OCI-LY1 (cell line): ENCODE results near the gene LAMC2.

Source experiments
- H2AFZ ChIP-seq: fragments of 200-600 bp; sonication (generic), shearing (Covaris generic); 2 replicates; pipeline ENCODE4 v1.6.0; 2014; ENCODE audit warnings: antibody characterized with exemption, mild to moderate bottlenecking, low read length
- H3F3A ChIP-seq: fragments of 200-600 bp; sonication (generic), shearing (Covaris generic); 2 replicates; pipeline ENCODE4 v1.6.0; 2014; ENCODE audit warnings: mild to moderate bottlenecking, antibody characterized with exemption, low read length, moderate library complexity; ENCODE audit not compliant: insufficient read depth
- H3K27ac ChIP-seq: fragments of 200-600 bp; sonication (generic); 2 replicates; pipeline ENCODE4 v1.5.1; 2014; ENCODE audit warnings: low read length, mixed run types, mild to moderate bottlenecking, low read depth; ENCODE audit not compliant: poor library complexity, severe bottlenecking
- H3K27me3 ChIP-seq: fragments of 200-600 bp; sonication (generic); 2 replicates; pipeline ENCODE4 v1.6.0; 2014; ENCODE audit warnings: antibody characterized with exemption, mild to moderate bottlenecking, low read length, moderate library complexity; ENCODE audit not compliant: insufficient read depth
- H3K36me3 ChIP-seq: fragments of 200-600 bp; sonication (generic); 2 replicates; pipeline ENCODE4 v1.6.1; 2014; ENCODE audit warnings: mild to moderate bottlenecking, antibody characterized with exemption, low read length, moderate library complexity, mixed read lengths; ENCODE audit not compliant: insufficient read depth
- H3K4me1 ChIP-seq: fragments of 200-600 bp; sonication (generic); 2 replicates; pipeline ENCODE4 v1.5.1; 2014; ENCODE audit warnings: mild to moderate bottlenecking, low read length, moderate library complexity; ENCODE audit not compliant: insufficient read depth, severe bottlenecking
- H3K4me2 ChIP-seq: fragments of 200-600 bp; sonication (generic), shearing (Covaris generic); 2 replicates; pipeline ENCODE4 v1.6.1; 2014; ENCODE audit warnings: low read length
- H3K4me3 ChIP-seq: fragments of 200-600 bp; sonication (generic); 2 replicates; pipeline ENCODE4 v1.5.1; 2014; ENCODE audit warnings: low read length, low read depth, mild to moderate bottlenecking, mixed read lengths; ENCODE audit not compliant: poor library complexity, severe bottlenecking
- H3K79me2 ChIP-seq: fragments of 200-600 bp; shearing (Covaris generic); 2 replicates; pipeline ENCODE4 v1.6.1; 2016; ENCODE audit warnings: mixed run types, low read length, mixed read lengths; ENCODE audit not compliant: insufficient read depth
- H3K9ac ChIP-seq: fragments of 200-600 bp; sonication (generic), shearing (Covaris generic); 2 replicates; pipeline ENCODE4 v1.6.1; 2014; ENCODE audit warnings: mild to moderate bottlenecking, low read length, mixed read lengths
- H3K9me2 ChIP-seq: fragments of 200-600 bp; sonication (generic), shearing (Covaris generic); 2 replicates; pipeline ENCODE4 v1.6.1; 2014; ENCODE audit warnings: low read depth, mild to moderate bottlenecking, low read length, mixed read lengths
- H3K9me3 ChIP-seq: fragments of 200-600 bp; shearing (Covaris generic); 2 replicates; pipeline ENCODE4 v1.6.1; 2014; ENCODE audit warnings: low read length, mixed read lengths
- H4K20me1 ChIP-seq: fragments of 200-600 bp; sonication (generic), shearing (Covaris generic); 2 replicates; pipeline ENCODE4 v1.6.0; 2016; ENCODE audit warnings: mild to moderate bottlenecking, low read length; ENCODE audit not compliant: insufficient read depth
- CTCF ChIP-seq: fragments of 200-600 bp; sonication (generic), shearing (Covaris generic); IDR thresholded peaks from 2 replicates; pipeline ENCODE4 v1.5.1; 2017; ENCODE audit warnings: mild to moderate bottlenecking, antibody characterized with exemption, low read length, moderate library complexity, mixed read lengths
- EZH2 ChIP-seq: fragments of 200-600 bp; sonication (generic), shearing (Covaris generic); IDR thresholded peaks from 2 replicates; pipeline ENCODE4 v1.8.0; 2017; ENCODE audit warnings: borderline replicate concordance, mixed run types, mild to moderate bottlenecking, antibody characterized with exemption, low read length, moderate library complexity, mixed read lengths

The LAMC2 gene

DNA sequence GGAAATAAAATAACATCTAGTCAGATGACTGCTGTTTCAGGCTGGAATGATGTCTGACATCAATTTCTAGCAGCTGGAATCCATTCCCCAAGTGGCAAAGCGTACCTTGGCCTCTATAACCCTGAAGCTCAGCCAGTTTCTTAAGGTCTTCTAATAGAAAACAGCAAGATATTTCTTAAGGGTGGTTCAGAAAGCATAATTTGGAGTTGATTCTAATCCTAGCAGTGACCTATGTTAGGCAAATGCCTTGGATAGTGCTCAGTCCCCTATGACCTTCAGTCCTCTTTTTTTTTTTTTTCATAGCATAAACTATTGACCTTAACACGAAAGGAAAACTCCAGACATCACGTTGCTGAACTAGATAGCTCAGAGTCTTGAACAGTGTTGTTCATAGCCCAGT lies 56.5 kb downstream of the LAMC2 start:
- Histone ChIP-seq H3K9me2 (no peaks in the 10 kb centered on the region), H3K4me2 (no peak overlapping the region), H4K20me1 (no peaks in the 10 kb centered on the region), H3K4me3 (no peak overlapping the region), H3K79me2 (no peaks in the 10 kb centered on the region), H2AFZ (no peak overlapping the region), H3K27ac (no peak overlapping the region), H3K9me3 (no peaks in the 10 kb centered on the region), H3F3A (no peaks in the 10 kb centered on the region), H3K4me1 (no peaks in the 10 kb centered on the region), H3K9ac (no peak overlapping the region), H3K27me3 (peaks cover 2% of the 10 kb centered on the region; the same call in 1 of the 2 replicates), H3K36me3 (no peaks in the 10 kb centered on the region)
- TF ChIP-seq EZH2 (no peak), CTCF (no peak)

DNA sequence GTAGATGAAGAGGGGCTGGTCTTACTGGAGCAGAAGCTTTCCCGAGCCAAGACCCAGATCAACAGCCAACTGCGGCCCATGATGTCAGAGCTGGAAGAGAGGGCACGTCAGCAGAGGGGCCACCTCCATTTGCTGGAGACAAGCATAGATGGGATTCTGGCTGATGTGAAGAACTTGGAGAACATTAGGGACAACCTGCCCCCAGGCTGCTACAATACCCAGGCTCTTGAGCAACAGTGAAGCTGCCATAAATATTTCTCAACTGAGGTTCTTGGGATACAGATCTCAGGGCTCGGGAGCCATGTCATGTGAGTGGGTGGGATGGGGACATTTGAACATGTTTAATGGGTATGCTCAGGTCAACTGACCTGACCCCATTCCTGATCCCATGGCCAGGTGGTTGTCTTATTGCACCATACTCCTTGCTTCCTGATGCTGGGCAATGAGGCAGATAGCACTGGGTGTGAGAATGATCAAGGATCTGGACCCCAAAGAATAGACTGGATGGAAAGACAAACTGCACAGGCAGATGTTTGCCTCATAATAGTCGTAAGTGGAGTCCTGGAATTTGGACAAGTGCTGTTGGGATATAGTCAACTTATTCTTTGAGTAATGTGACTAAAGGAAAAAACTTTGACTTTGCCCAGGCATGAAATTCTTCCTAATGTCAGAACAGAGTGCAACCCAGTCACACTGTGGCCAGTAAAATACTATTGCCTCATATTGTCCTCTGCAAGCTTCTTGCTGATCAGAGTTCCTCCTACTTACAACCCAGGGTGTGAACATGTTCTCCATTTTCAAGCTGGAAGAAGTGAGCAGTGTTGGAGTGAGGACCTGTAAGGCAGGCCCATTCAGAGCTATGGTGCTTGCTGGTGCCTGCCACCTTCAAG lies 57.3 kb downstream of the LAMC2 start:
- no peaks in the 10 kb centered on the region for H3K9me2 ChIP-seq
- no peak overlapping the region for H3K4me3 ChIP-seq
- no peak overlapping the region for H2AFZ ChIP-seq
- no peaks in the 10 kb centered on the region for H4K20me1 ChIP-seq
- H3K9me3 ChIP-seq, result no peaks in the 10 kb centered on the region
- H3K9ac ChIP-seq, result no peak overlapping the region
- no peaks in the 10 kb centered on the region for H3K79me2 ChIP-seq
- H3K27me3 ChIP-seq, result peaks cover 2% of the 10 kb centered on the region; the same call in 1 of the 2 replicates
- no peak overlapping the region for H3K4me2 ChIP-seq
- no peaks in the 10 kb centered on the region for H3F3A ChIP-seq
- TF ChIP-seq CTCF (no peak), EZH2 (no peak)
- no peaks in the 10 kb centered on the region for H3K4me1 ChIP-seq
- H3K36me3 ChIP-seq, result no peaks in the 10 kb centered on the region
- H3K27ac ChIP-seq, result no peak overlapping the region

DNA sequence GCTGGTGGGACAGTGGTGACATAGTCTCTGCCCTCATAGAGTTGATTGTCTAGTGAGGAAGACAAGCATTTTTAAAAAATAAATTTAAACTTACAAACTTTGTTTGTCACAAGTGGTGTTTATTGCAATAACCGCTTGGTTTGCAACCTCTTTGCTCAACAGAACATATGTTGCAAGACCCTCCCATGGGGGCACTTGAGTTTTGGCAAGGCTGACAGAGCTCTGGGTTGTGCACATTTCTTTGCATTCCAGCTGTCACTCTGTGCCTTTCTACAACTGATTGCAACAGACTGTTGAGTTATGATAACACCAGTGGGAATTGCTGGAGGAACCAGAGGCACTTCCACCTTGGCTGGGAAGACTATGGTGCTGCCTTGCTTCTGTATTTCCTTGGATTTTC lies 58.4 kb downstream of the LAMC2 start:
- TF ChIP-seq CTCF (no peak), EZH2 (no peak)
- H3K79me2 ChIP-seq, result no peaks in the 10 kb centered on the region
- no peaks in the 10 kb centered on the region for H3K4me1 ChIP-seq
- no peaks in the 10 kb centered on the region for H3K36me3 ChIP-seq
- H3K27ac ChIP-seq, result no peak overlapping the region
- H3K9me2 ChIP-seq, result no peaks in the 10 kb centered on the region
- H3F3A ChIP-seq, result no peaks in the 10 kb centered on the region
- H3K9me3 ChIP-seq, result no peaks in the 10 kb centered on the region
- H3K9ac ChIP-seq, result no peak overlapping the region
- no peaks in the 10 kb centered on the region for H4K20me1 ChIP-seq
- H3K4me3 ChIP-seq, result no peak overlapping the region
- no peak overlapping the region for H3K4me2 ChIP-seq
- H3K27me3 ChIP-seq, result peaks cover 2% of the 10 kb centered on the region; the same call in 1 of the 2 replicates
- H2AFZ ChIP-seq, result no peak overlapping the region
